ENCODE measurements around the gene RACK1.
"Not testable (repeated sequence)": the region's sequence is repeated elsewhere in the genome, so short reads cannot be mapped to it uniquely, and the experiment has no call there.

RACK1 gene

GRCh38 chr5:181210148-181210547 is 33.6 kb downstream of the RACK1 start:
- peaks cover 27% of the 10 kb centered on the region for H3K27me3 ChIP-seq (ENCODE audit: control insufficient read depth, insufficient read depth, low read length)
- not testable (repeated sequence) for H3K9ac ChIP-seq (ENCODE audit: low read length); H3K36me3 ChIP-seq (ENCODE audit: control insufficient read depth, insufficient read depth, low read length); H3K9me3 ChIP-seq (ENCODE audit: control insufficient read depth, insufficient read depth, low read depth, low read length); H3K4me3 ChIP-seq (ENCODE audit: low read depth, low read length); H3K4me1 ChIP-seq (ENCODE audit: control insufficient read depth, insufficient read depth, low read length); H3K27ac ChIP-seq (ENCODE audit: low read depth, low read length)

GRCh38 chr5:181209006-181209405 is 34.7 kb downstream of the RACK1 start:
- not testable (repeated sequence) for H3K27ac ChIP-seq (ENCODE audit: low read depth, low read length); H3K4me3 ChIP-seq (ENCODE audit: low read depth, low read length); H3K9ac ChIP-seq (ENCODE audit: low read length); H3K36me3 ChIP-seq (ENCODE audit: control insufficient read depth, insufficient read depth, low read length); H3K9me3 ChIP-seq (ENCODE audit: control insufficient read depth, insufficient read depth, low read depth, low read length); H3K4me1 ChIP-seq (ENCODE audit: control insufficient read depth, insufficient read depth, low read length)
- H3K27me3 ChIP-seq (ENCODE audit: control insufficient read depth, insufficient read depth, low read length): peaks cover 39% of the 10 kb centered on the region

GRCh38 chr5:181207960-181208253 is 35.8 kb downstream of the RACK1 start:
- Histone ChIP-seq H3K4me3 (ENCODE audit: low read depth, low read length) (peak overlapping the region; percentile 80), H3K4me1 (ENCODE audit: control insufficient read depth, insufficient read depth, low read length) (0 out of 2 replicates have a peak, but pooled peaks cover 7% of the 10 kb centered on the region), H3K36me3 (ENCODE audit: control insufficient read depth, insufficient read depth, low read length) (no peaks in the 10 kb centered on the region), H3K27me3 (ENCODE audit: control insufficient read depth, insufficient read depth, low read length) (peaks cover 41% of the 10 kb centered on the region), H3K27ac (ENCODE audit: low read depth, low read length) (no peak overlapping the region), H3K9me3 (ENCODE audit: control insufficient read depth, insufficient read depth, low read depth, low read length) (no peaks in the 10 kb centered on the region), H3K9ac (ENCODE audit: low read length) (no peak overlapping the region)

- H3K36me3 ChIP-seq (ENCODE audit: control insufficient read depth, insufficient read depth, low read length): no peaks in the 10 kb centered on the region
- no peak overlapping the region; the same call in 1 of the 2 replicates for H3K27ac ChIP-seq (ENCODE audit: low read depth, low read length)
- peak overlapping the region; percentile 45 for H3K9ac ChIP-seq (ENCODE audit: low read length)
- H3K9me3 ChIP-seq (ENCODE audit: control insufficient read depth, insufficient read depth, low read depth, low read length): no peaks in the 10 kb centered on the region
- H3K4me3 ChIP-seq (ENCODE audit: low read depth, low read length): peak overlapping the region; percentile 80
- 0 out of 2 replicates have a peak, but pooled peaks cover 7% of the 10 kb centered on the region for H3K4me1 ChIP-seq (ENCODE audit: control insufficient read depth, insufficient read depth, low read length)
- H3K27me3 ChIP-seq (ENCODE audit: control insufficient read depth, insufficient read depth, low read length): peaks cover 41% of the 10 kb centered on the region
These were observed 36.3 kb downstream of the RACK1 start for GRCh38 chr5:181207214-181207959.

GRCh38 chr5:181205761-181206649 is 37.7 kb downstream of the RACK1 start:
- no peaks in the 10 kb centered on the region for H3K9me3 ChIP-seq (ENCODE audit: control insufficient read depth, insufficient read depth, low read depth, low read length)
- H3K36me3 ChIP-seq (ENCODE audit: control insufficient read depth, insufficient read depth, low read length): no peaks in the 10 kb centered on the region
- no peak overlapping the region for H3K27ac ChIP-seq (ENCODE audit: low read depth, low read length)
- H3K27me3 ChIP-seq (ENCODE audit: control insufficient read depth, insufficient read depth, low read length): peaks cover 54% of the 10 kb centered on the region
- H3K9ac ChIP-seq (ENCODE audit: low read length): peak overlapping the region; percentile 42
- peak overlapping the region; percentile 80 for H3K4me3 ChIP-seq (ENCODE audit: low read depth, low read length)
- H3K4me1 ChIP-seq (ENCODE audit: control insufficient read depth, insufficient read depth, low read length): peaks cover 11% of the 10 kb centered on the region; the same call in 1 of the 2 replicates

GRCh38 chr5:181204826-181205760 is 38.6 kb downstream of the RACK1 start, which contains the start of gene TRIM7:
Gene TRIM7 (minus strand): TSS chr5:181205196. CDS start chr5:181205110, 86 bp downstream.
- Histone ChIP-seq H3K36me3 (ENCODE audit: control insufficient read depth, insufficient read depth, low read length) (no peaks in the 10 kb centered on the region), H3K4me1 (ENCODE audit: control insufficient read depth, insufficient read depth, low read length) (peaks cover 20% of the 10 kb centered on the region), H3K9ac (ENCODE audit: low read length) (peak within 1 kb of the TSS; percentile 42), H3K9me3 (ENCODE audit: control insufficient read depth, insufficient read depth, low read depth, low read length) (no peaks in the 10 kb centered on the region), H3K27me3 (ENCODE audit: control insufficient read depth, insufficient read depth, low read length) (peaks cover 63% of the 10 kb centered on the region), H3K27ac (ENCODE audit: low read depth, low read length) (no peak within 1 kb of the TSS), H3K4me3 (ENCODE audit: low read depth, low read length) (peak within 1 kb of the TSS; percentile 80)

GRCh38 chr5:181204113-181204825 is 39.4 kb downstream of the RACK1 start:
- H3K27me3 ChIP-seq (ENCODE audit: control insufficient read depth, insufficient read depth, low read length): peaks cover 71% of the 10 kb centered on the region
- peaks cover 28% of the 10 kb centered on the region for H3K4me1 ChIP-seq (ENCODE audit: control insufficient read depth, insufficient read depth, low read length)
- H3K27ac ChIP-seq (ENCODE audit: low read depth, low read length): no peak overlapping the region
- H3K4me3 ChIP-seq (ENCODE audit: low read depth, low read length): peak overlapping the region; percentile 80
- H3K36me3 ChIP-seq (ENCODE audit: control insufficient read depth, insufficient read depth, low read length): no peaks in the 10 kb centered on the region
- H3K9ac ChIP-seq (ENCODE audit: low read length): no peak overlapping the region
- no peaks in the 10 kb centered on the region for H3K9me3 ChIP-seq (ENCODE audit: control insufficient read depth, insufficient read depth, low read depth, low read length)

- Histone ChIP-seq H3K4me3 (ENCODE audit: low read depth, low read length) (peak overlapping the region; percentile 80), H3K27ac (ENCODE audit: low read depth, low read length) (no peak overlapping the region), H3K9me3 (ENCODE audit: control insufficient read depth, insufficient read depth, low read depth, low read length) (no peaks in the 10 kb centered on the region), H3K27me3 (ENCODE audit: control insufficient read depth, insufficient read depth, low read length) (peaks cover 75% of the 10 kb centered on the region), H3K9ac (ENCODE audit: low read length) (no peak overlapping the region), H3K4me1 (ENCODE audit: control insufficient read depth, insufficient read depth, low read length) (peaks cover 34% of the 10 kb centered on the region), H3K36me3 (ENCODE audit: control insufficient read depth, insufficient read depth, low read length) (no peaks in the 10 kb centered on the region)
These were observed 40.0 kb downstream of the RACK1 start for GRCh38 chr5:181203777-181204112.

- H3K9ac ChIP-seq (ENCODE audit: low read length): no peak overlapping the region
- peak overlapping the region; percentile 80 for H3K4me3 ChIP-seq (ENCODE audit: low read depth, low read length)
- no peaks in the 10 kb centered on the region for H3K9me3 ChIP-seq (ENCODE audit: control insufficient read depth, insufficient read depth, low read depth, low read length)
- no peak overlapping the region for H3K27ac ChIP-seq (ENCODE audit: low read depth, low read length)
- H3K4me1 ChIP-seq (ENCODE audit: control insufficient read depth, insufficient read depth, low read length): peaks cover 39% of the 10 kb centered on the region
- H3K27me3 ChIP-seq (ENCODE audit: control insufficient read depth, insufficient read depth, low read length): peaks cover 75% of the 10 kb centered on the region
- no peaks in the 10 kb centered on the region for H3K36me3 ChIP-seq (ENCODE audit: control insufficient read depth, insufficient read depth, low read length)
These were observed 40.5 kb downstream of the RACK1 start for GRCh38 chr5:181203093-181203711.

GRCh38 chr5:181200816-181201215 is 42.9 kb downstream of the RACK1 start:
- H3K4me3 ChIP-seq (ENCODE audit: low read depth, low read length): no peak overlapping the region
- H3K27me3 ChIP-seq (ENCODE audit: control insufficient read depth, insufficient read depth, low read length): peaks cover 70% of the 10 kb centered on the region
- no peaks in the 10 kb centered on the region for H3K36me3 ChIP-seq (ENCODE audit: control insufficient read depth, insufficient read depth, low read length)

More at GRCh38 chr5:181200816-181201215, 42.9 kb downstream of the RACK1 start:
- no peaks in the 10 kb centered on the region for H3K9me3 ChIP-seq (ENCODE audit: control insufficient read depth, insufficient read depth, low read depth, low read length)
- no peak overlapping the region for H3K27ac ChIP-seq (ENCODE audit: low read depth, low read length)
- no peak overlapping the region for H3K9ac ChIP-seq (ENCODE audit: low read length)
- H3K4me1 ChIP-seq (ENCODE audit: control insufficient read depth, insufficient read depth, low read length): peaks cover 48% of the 10 kb centered on the region
